ENCODE measurements around the gene UBA5.

DNA sequence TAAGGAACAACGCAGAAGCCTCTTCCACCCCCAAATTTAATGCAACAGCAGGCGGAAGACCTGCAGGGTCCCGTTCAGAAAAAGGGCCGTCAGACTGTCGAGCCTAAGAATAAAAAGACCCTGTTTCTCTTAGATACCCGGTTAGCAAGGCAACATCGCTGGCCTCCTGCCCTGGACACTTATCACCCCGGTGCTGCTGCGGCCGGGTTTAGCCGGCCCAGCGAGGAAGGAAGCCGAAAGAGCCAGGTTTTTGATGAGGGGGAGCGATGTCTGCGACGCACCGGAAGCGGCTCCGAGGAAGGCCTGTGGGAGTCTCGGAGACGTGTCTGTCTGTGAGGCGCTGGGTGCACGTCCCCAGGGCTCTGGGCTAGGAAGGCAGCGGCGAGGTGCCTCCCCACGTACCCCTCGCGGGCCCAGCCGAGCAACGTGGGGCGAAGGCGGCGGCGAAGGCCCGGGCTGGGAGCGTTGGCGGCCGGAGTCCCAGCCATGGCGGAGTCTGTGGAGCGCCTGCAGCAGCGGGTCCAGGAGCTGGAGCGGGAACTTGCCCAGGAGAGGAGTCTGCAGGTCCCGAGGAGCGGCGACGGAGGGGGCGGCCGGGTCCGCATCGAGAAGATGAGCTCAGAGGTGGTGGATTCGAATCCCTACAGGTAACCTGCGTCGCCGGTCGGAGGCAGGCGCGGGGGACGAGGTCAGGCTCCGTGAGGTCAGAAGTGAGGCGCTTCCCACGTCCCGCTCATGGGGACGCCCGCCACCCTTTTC lies at the start of gene UBA5:
- no peak for TF ChIP-seq CTCF (IDR thresholded peaks at IDR 0.05)
- TF ChIP-seq POLR2A (IDR thresholded peaks at IDR 0.05): no peak
- peak in 1 of 2 donors; percentile 76 for TF ChIP-seq POLR2AphosphoS5 (IDR thresholded peaks at IDR 0.05; ENCODE audit: insufficient read depth in 1 of 2, low read depth in 1 of 2)
